HS-27A (cell line): ENCODE measurements around the gene WASF1.
"Not testable (repeated sequence)": the region's sequence is repeated elsewhere in the genome, so short reads cannot be mapped to it uniquely, and the experiment has no call there.

Experiments used
- DNase-seq: peaks from one replicate; pipeline ENCODE4 v3.0.0-alpha.2; 2012; ENCODE audit warnings: low read depth, missing footprints

WASF1 gene

GRCh38 chr6:110173506-110174132, 5.9 kb downstream of the WASF1 start:
- no peak for DNase-seq

GRCh38 chr6:110170081-110170480, 9.4 kb downstream of the WASF1 start:
- no peak for DNase-seq

GRCh38 chr6:110158479-110158878, 21.0 kb downstream of the WASF1 start:
- no peak for DNase-seq

- DNase-seq: no peak
Observed at GRCh38 chr6:110147870-110148269, 31.6 kb downstream of the WASF1 start.

- DNase-seq: peak; percentile 22
Observed at GRCh38 chr6:110140650-110141049, 38.8 kb downstream of the WASF1 start.

- DNase-seq: no peak
Observed at GRCh38 chr6:110139052-110139451, 40.4 kb downstream of the WASF1 start.

- DNase-seq: no peak
Observed at GRCh38 chr6:110137924-110138887, 41.3 kb downstream of the WASF1 start.

- no peak for DNase-seq
Observed at GRCh38 chr6:110130362-110130761, 49.1 kb downstream of the WASF1 start.

GRCh38 chr6:110128418-110128817, 51.1 kb downstream of the WASF1 start:
- no peak for DNase-seq

GRCh38 chr6:110125361-110125760, 54.1 kb downstream of the WASF1 start:
- DNase-seq: no peak

GRCh38 chr6:110121655-110122054, 57.8 kb downstream of the WASF1 start:
- DNase-seq: not testable (repeated sequence)

- no peak for DNase-seq
Observed at GRCh38 chr6:110116258-110116657, 63.2 kb downstream of the WASF1 start.

- no peak for DNase-seq
Observed at GRCh38 chr6:110114004-110114403, 65.5 kb downstream of the WASF1 start.

- DNase-seq: no peak
Observed at GRCh38 chr6:110105296-110105695, 74.2 kb downstream of the WASF1 start.

- DNase-seq: no peak
Observed at GRCh38 chr6:110103260-110103659, 76.2 kb downstream of the WASF1 start.

- no peak for DNase-seq
Observed at GRCh38 chr6:110102411-110102810, 77.1 kb downstream of the WASF1 start.

- no peak for DNase-seq
Observed at GRCh38 chr6:110101885-110102284, 77.6 kb downstream of the WASF1 start.

- no peak for DNase-seq
Observed at GRCh38 chr6:110098511-110099116, 80.9 kb downstream of the WASF1 start.

- DNase-seq: peak; percentile 7
Observed at GRCh38 chr6:110097443-110097842, 82.0 kb downstream of the WASF1 start.

GRCh38 chr6:110095935-110096334, 83.5 kb downstream of the WASF1 start:
- no peak for DNase-seq

- no peak for DNase-seq
Observed at GRCh38 chr6:110095101-110095500, 84.4 kb downstream of the WASF1 start.

- no peak for DNase-seq
Observed at GRCh38 chr6:110093981-110094380, 85.5 kb downstream of the WASF1 start.

GRCh38 chr6:110090876-110091275, 88.6 kb downstream of the WASF1 start:
- DNase-seq: no peak
